ENCODE results near the gene PAX9. TPM values are rescaled to one million over a fixed set of nuclear protein-coding genes. Genes with fewer than 3 reads are reported as not detected.

PAX9 gene
- total RNA-seq: under 0.01 and 0.11 TPM in 2 replicates

DNA sequence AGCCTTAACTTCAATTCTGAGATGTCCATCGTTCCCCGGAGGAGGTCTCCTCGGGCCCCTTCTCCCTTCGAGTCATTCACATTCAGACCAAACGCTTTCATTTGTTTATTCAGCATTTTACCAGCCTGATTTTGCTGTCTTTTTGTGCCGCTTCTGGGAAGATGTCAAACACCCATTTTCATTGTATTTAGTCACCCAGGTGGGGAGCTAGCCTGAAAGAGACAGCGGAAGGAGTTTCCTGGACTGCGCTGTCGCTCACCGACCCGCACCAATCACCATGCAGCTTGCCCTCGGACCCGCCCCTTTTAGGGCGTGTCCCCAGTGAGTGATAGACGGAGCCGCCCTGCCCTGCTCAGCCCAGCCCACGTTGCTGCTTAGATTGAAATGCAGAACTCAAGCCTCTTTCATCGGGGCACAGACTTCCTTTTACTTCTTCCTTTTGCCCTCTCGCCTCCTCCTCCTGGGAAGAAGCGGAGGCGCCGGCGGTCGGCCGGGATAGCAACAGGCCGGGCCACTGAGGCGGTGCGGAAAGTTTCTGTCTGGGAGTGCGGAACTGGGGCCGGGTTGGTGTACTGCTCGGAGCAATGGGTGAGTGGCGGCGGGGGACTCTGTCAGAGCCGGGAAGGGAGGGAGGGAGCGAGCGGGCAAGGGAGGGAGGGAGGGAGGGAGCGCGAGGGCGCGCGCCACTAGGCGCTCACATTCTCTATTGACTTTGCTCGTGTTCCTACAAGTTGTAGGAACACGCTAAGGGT is at the start of gene PAX9:
Gene PAX9 (plus strand): TSS at position 355 of the 752 bp plus-strand sequence. CDS start 230 bp downstream, at position 585.

Other genes with a start within 250 kb of the PAX9 start
- not detected in 2 replicates for gene NKX2-1, start 141.6 kb upstream of the PAX9 start, total RNA-seq
- gene NKX2-8, start 79.2 kb upstream of the PAX9 start, total RNA-seq: 0.11 TPM in 1 of 2 replicates, not detected in the other